Measurements from ENCODE around the gene CACNA1C. TPM values are rescaled to one million over a fixed set of nuclear protein-coding genes. Genes with fewer than 3 reads are reported as not detected.

CACNA1C gene
- total RNA-seq, 1 donor from 2014 or later: 0.14 TPM

- Mint-ChIP-seq H3K27ac (no peak overlapping the region), H3K27me3 (ENCODE audit: low read depth) (peaks cover 26% of the 10 kb centered on the region), H3K9me3 (no peaks in the 10 kb centered on the region), H3K4me1 (ENCODE audit: low read depth) (peaks cover 18% of the 10 kb centered on the region), H3K4me3 (ENCODE audit: low read depth) (no peak overlapping the region), H3K36me3 (ENCODE audit: low read depth) (no peaks in the 10 kb centered on the region)
- intact Hi-C loops (cut with micrococcal nuclease): no loop called here
- no peak for DNase-seq (ENCODE audit: low spot score)
Measured at GRCh38 chr12:2353691-2354090, 300.9 kb downstream of the CACNA1C start.

DNA sequence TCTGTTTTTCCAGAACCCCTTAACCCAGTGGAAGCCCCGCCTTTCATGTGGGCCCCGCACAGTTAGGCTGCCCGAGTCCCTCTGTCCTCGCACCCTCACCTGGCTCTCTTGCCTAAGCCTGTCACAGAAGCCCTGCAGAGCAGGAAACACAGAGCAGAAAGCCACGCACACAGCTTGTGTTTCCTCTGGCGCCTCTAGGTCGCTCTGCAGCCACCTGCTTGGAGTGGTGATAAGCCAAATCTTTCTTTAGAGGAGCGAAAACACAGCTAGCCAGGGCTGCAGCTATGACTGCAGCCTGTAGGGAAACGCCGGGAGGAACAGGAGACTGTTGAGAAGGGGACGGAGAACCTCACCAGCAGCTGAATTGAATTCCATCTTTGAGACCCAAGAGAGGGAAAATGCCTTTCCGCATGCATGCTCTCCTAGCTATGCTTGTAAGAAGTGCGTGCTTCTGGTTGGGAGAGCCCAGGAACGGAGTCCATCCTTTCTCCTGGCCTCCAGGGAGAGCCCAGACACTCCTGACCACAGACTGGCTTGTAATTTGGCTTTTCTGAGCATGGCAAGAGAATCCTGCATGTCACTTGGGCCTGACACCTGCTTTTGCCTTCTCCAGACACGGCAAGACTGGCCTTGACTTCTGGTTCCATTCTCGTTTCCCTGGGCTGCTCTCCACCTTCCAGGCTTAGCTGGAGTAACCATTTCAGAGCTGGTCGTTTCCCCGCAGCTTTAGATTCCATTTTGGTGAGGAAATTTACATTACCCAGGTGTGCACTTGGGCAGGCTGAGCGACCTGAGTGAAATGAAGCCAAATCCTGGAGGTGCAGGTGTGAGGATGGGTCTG lies 301.6 kb downstream of the CACNA1C start:
- H3K27ac Mint-ChIP-seq: no peak overlapping the region
- peaks cover 25% of the 10 kb centered on the region for H3K4me1 Mint-ChIP-seq (ENCODE audit: low read depth)
- H3K9me3 Mint-ChIP-seq: no peaks in the 10 kb centered on the region
- DNase-seq (ENCODE audit: low spot score): no peak
- no peaks in the 10 kb centered on the region for H3K36me3 Mint-ChIP-seq (ENCODE audit: low read depth)
- no peak overlapping the region for H3K4me3 Mint-ChIP-seq (ENCODE audit: low read depth)
- intact Hi-C loops (cut with micrococcal nuclease): no loop called here
- peaks cover 26% of the 10 kb centered on the region for H3K27me3 Mint-ChIP-seq (ENCODE audit: low read depth)

GRCh38 chr12:2355198-2355597 lies 302.4 kb downstream of the CACNA1C start:
- H3K4me3 Mint-ChIP-seq (ENCODE audit: low read depth): no peak overlapping the region
- intact Hi-C loops (cut with micrococcal nuclease): loop anchor here (5.0 kb wide), 1 partner anchor 227 kb away; no protein-coding TSS in a partner anchor
- no peaks in the 10 kb centered on the region for H3K9me3 Mint-ChIP-seq
- DNase-seq (ENCODE audit: low spot score): no peak
- peaks cover 27% of the 10 kb centered on the region for H3K4me1 Mint-ChIP-seq (ENCODE audit: low read depth)
- no peaks in the 10 kb centered on the region for H3K36me3 Mint-ChIP-seq (ENCODE audit: low read depth)
- H3K27me3 Mint-ChIP-seq (ENCODE audit: low read depth): peaks cover 29% of the 10 kb centered on the region
- no peak overlapping the region for H3K27ac Mint-ChIP-seq

- Mint-ChIP-seq H3K4me1 (ENCODE audit: low read depth) (peaks cover 27% of the 10 kb centered on the region), H3K4me3 (ENCODE audit: low read depth) (no peak overlapping the region), H3K9me3 (no peaks in the 10 kb centered on the region), H3K27ac (no peak overlapping the region), H3K27me3 (ENCODE audit: low read depth) (peaks cover 30% of the 10 kb centered on the region), H3K36me3 (ENCODE audit: low read depth) (no peaks in the 10 kb centered on the region)
- DNase-seq (ENCODE audit: low spot score): no peak
- intact Hi-C loops (cut with micrococcal nuclease): loop anchor here (5.0 kb wide), 1 partner anchor 227 kb away; no protein-coding TSS in a partner anchor
Measured at GRCh38 chr12:2355604-2356003, 302.8 kb downstream of the CACNA1C start.

GRCh38 chr12:2356601-2357125 lies 303.9 kb downstream of the CACNA1C start:
- peaks cover 33% of the 10 kb centered on the region for H3K27me3 Mint-ChIP-seq (ENCODE audit: low read depth)
- H3K9me3 Mint-ChIP-seq: no peaks in the 10 kb centered on the region
- DNase-seq (ENCODE audit: low spot score): no peak
- H3K4me3 Mint-ChIP-seq (ENCODE audit: low read depth): no peak overlapping the region
- H3K36me3 Mint-ChIP-seq (ENCODE audit: low read depth): no peaks in the 10 kb centered on the region
- H3K4me1 Mint-ChIP-seq (ENCODE audit: low read depth): peaks cover 27% of the 10 kb centered on the region
- H3K27ac Mint-ChIP-seq: no peak overlapping the region
- intact Hi-C loops (cut with micrococcal nuclease): loop anchor here (5.0 kb wide), 1 partner anchor 226 kb away; no protein-coding TSS in a partner anchor

DNA sequence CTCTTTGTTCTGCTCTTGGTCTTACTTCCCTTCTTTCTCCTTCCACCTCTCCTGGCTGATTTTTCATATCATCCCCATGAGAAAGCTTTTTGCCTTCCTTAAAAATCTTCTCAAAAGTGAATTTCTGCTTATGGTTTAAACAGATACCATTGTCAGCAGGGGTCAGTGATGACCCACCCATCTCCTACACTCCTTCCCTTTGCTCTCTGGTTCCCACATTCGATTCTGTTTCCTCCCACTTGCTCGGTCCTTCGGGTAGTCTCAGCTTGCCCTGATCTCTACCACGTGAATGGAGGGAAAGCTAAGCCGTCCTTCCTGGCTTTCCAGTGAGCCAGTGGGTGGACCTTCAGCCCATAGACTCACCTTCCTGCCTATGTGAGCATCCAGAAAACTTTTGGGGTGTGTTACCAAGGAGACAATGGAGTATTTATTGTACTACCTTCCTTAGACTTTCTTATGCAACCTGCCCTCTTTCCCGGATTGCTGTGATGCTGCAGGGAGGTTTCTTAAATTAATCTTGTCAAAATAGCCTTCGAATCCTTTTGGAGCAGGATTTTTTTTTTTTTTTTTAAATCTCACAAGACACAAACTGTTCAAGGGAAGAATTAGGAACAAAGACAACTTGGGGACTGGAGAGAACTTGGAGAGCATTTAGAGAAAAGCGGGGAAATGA lies 306.3 kb downstream of the CACNA1C start:
- peaks cover 18% of the 10 kb centered on the region for H3K27me3 Mint-ChIP-seq (ENCODE audit: low read depth)
- peak overlapping the region; percentile 52 for H3K27ac Mint-ChIP-seq
- H3K36me3 Mint-ChIP-seq (ENCODE audit: low read depth): no peaks in the 10 kb centered on the region
- intact Hi-C loops (cut with micrococcal nuclease): loop anchor here (1.0 to 5.0 kb wide), 2 partner anchors 28 to 223 kb away; no protein-coding TSS in a partner anchor
- no peaks in the 10 kb centered on the region for H3K9me3 Mint-ChIP-seq
- peaks cover 34% of the 10 kb centered on the region for H3K4me1 Mint-ChIP-seq (ENCODE audit: low read depth)
- DNase-seq (ENCODE audit: low spot score): no peak
- H3K4me3 Mint-ChIP-seq (ENCODE audit: low read depth): no peak overlapping the region

- Mint-ChIP-seq H3K4me3 (ENCODE audit: low read depth) (no peak overlapping the region), H3K9me3 (no peaks in the 10 kb centered on the region), H3K36me3 (ENCODE audit: low read depth) (no peaks in the 10 kb centered on the region), H3K27ac (no peak overlapping the region), H3K4me1 (ENCODE audit: low read depth) (peaks cover 39% of the 10 kb centered on the region), H3K27me3 (ENCODE audit: low read depth) (peaks cover 17% of the 10 kb centered on the region)
- no peak for DNase-seq (ENCODE audit: low spot score)
- intact Hi-C loops (cut with micrococcal nuclease): loop anchor here (5.0 kb wide), 1 partner anchor 222 kb away; no protein-coding TSS in a partner anchor
Measured at GRCh38 chr12:2359725-2360629, 307.2 kb downstream of the CACNA1C start.

DNA sequence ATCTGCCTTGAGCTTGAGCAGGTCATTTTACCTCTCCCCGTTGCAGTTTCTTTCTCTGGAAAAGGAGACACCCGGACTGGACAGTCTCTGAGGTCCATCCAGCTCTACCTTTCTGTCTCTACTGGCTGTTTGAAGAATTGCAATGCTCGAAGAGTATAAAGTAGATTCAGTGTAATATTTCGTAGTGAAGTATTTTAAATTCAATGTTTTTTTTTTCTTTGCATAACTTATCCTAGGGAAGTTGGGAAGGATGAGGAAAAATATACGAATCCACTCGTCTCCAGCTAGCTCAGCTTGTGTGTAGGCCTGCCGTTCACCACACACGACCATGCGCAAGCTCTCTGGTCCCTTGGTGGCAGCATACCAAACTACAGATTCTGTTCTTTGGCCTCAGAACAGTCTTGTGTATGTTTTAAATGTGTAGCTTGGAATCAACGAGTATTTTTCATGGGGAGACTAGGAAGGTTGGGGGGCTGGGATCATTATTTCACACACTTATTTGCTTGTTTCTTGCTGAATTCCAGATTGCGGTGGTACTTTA lies 307.9 kb downstream of the CACNA1C start:
- no peak for DNase-seq (ENCODE audit: low spot score)
- H3K27ac Mint-ChIP-seq: no peak overlapping the region
- H3K36me3 Mint-ChIP-seq (ENCODE audit: low read depth): no peaks in the 10 kb centered on the region
- peaks cover 39% of the 10 kb centered on the region for H3K4me1 Mint-ChIP-seq (ENCODE audit: low read depth)
- H3K27me3 Mint-ChIP-seq (ENCODE audit: low read depth): peaks cover 16% of the 10 kb centered on the region
- H3K9me3 Mint-ChIP-seq: no peaks in the 10 kb centered on the region
- intact Hi-C loops (cut with micrococcal nuclease): no loop called here
- H3K4me3 Mint-ChIP-seq (ENCODE audit: low read depth): no peak overlapping the region

GRCh38 chr12:2363836-2364609 lies 311.2 kb downstream of the CACNA1C start:
- peaks cover 18% of the 10 kb centered on the region for H3K4me1 Mint-ChIP-seq (ENCODE audit: low read depth)
- no peak for DNase-seq (ENCODE audit: low spot score)
- intact Hi-C loops (cut with micrococcal nuclease): no loop called here
- H3K27ac Mint-ChIP-seq: no peak overlapping the region
- H3K36me3 Mint-ChIP-seq (ENCODE audit: low read depth): no peaks in the 10 kb centered on the region
- no peaks in the 10 kb centered on the region for H3K9me3 Mint-ChIP-seq
- H3K4me3 Mint-ChIP-seq (ENCODE audit: low read depth): no peak overlapping the region
- H3K27me3 Mint-ChIP-seq (ENCODE audit: low read depth): peaks cover 27% of the 10 kb centered on the region

DNA sequence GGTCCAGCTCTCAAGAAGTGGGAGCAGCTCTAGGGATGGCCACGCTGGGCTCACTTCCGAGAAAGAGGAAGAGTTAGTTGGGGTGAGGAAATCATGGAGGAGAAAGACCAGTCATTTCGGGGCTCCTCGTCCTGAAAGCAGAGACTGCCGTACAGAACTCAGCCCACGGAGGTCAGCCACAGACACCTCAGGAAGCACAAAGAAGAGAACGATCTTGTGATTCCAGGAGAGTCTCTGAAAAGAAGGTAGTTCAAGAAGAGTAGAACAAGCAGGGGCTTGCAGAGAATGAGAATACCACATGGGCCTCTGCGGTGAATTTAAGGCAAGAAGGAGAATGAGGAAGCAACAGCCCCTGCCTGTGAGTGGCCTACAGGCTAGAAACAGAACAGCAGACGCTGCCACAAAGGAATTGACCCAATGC lies 311.9 kb downstream of the CACNA1C start:
- Mint-ChIP-seq H3K27me3 (ENCODE audit: low read depth) (peaks cover 25% of the 10 kb centered on the region), H3K4me3 (ENCODE audit: low read depth) (no peak overlapping the region), H3K4me1 (ENCODE audit: low read depth) (peaks cover 12% of the 10 kb centered on the region), H3K36me3 (ENCODE audit: low read depth) (no peaks in the 10 kb centered on the region), H3K9me3 (no peaks in the 10 kb centered on the region), H3K27ac (no peak overlapping the region)
- intact Hi-C loops (cut with micrococcal nuclease): no loop called here
- no peak for DNase-seq (ENCODE audit: low spot score)

GRCh38 chr12:2366711-2367110 lies 313.9 kb downstream of the CACNA1C start:
- no peak overlapping the region for H3K27ac Mint-ChIP-seq
- no peaks in the 10 kb centered on the region for H3K9me3 Mint-ChIP-seq
- H3K27me3 Mint-ChIP-seq (ENCODE audit: low read depth): peaks cover 22% of the 10 kb centered on the region
- intact Hi-C loops (cut with micrococcal nuclease): no loop called here
- no peak overlapping the region for H3K4me3 Mint-ChIP-seq (ENCODE audit: low read depth)
- no peaks in the 10 kb centered on the region for H3K36me3 Mint-ChIP-seq (ENCODE audit: low read depth)
- H3K4me1 Mint-ChIP-seq (ENCODE audit: low read depth): peaks cover 12% of the 10 kb centered on the region
- no peak for DNase-seq (ENCODE audit: low spot score)
